GM18517 (cell line): Measurements from ENCODE around the gene BCOR.

Experiments used
- ATAC-seq: cut with Tn5 transposase; IDR thresholded peaks from one replicate; pipeline ENCODE4 v1.9.1; 2021; ENCODE audit warnings: mild to moderate bottlenecking, moderate library complexity; ENCODE audit not compliant: unreplicated experiment

BCOR gene

GRCh38 chrX:40086569-40087335 is 11.0 kb downstream of the BCOR start:
- ATAC-seq: no peak

- ATAC-seq: no peak
These were observed 12.0 kb downstream of the BCOR start for GRCh38 chrX:40085714-40086113.

- no peak for ATAC-seq
These were observed 12.6 kb downstream of the BCOR start for GRCh38 chrX:40085102-40085551.

- no peak for ATAC-seq
These were observed 13.2 kb downstream of the BCOR start for GRCh38 chrX:40084471-40085101.

GRCh38 chrX:40083979-40084359 is 13.8 kb downstream of the BCOR start:
- no peak for ATAC-seq

GRCh38 chrX:40083120-40083978 is 14.4 kb downstream of the BCOR start:
- no peak for ATAC-seq

GRCh38 chrX:40082447-40083119 is 15.2 kb downstream of the BCOR start:
- no peak for ATAC-seq

GRCh38 chrX:40081679-40082068 is 16.1 kb downstream of the BCOR start:
- ATAC-seq: no peak

- ATAC-seq: no peak
These were observed 16.7 kb downstream of the BCOR start for GRCh38 chrX:40080894-40081678.

GRCh38 chrX:40079572-40079971 is 18.2 kb downstream of the BCOR start:
- ATAC-seq: no peak

GRCh38 chrX:40078489-40079227 is 19.1 kb downstream of the BCOR start:
- ATAC-seq: no peak

GRCh38 chrX:40077906-40078305 is 19.9 kb downstream of the BCOR start:
- ATAC-seq: no peak

- no peak for ATAC-seq
These were observed 20.8 kb downstream of the BCOR start for GRCh38 chrX:40076750-40077575.

- ATAC-seq: no peak
These were observed 22.8 kb downstream of the BCOR start for GRCh38 chrX:40074959-40075332.

GRCh38 chrX:40074080-40074958 is 23.4 kb downstream of the BCOR start:
- ATAC-seq: no peak

GRCh38 chrX:40073439-40074054 is 24.2 kb downstream of the BCOR start:
- no peak for ATAC-seq

- no peak for ATAC-seq
These were observed 25.5 kb downstream of the BCOR start for GRCh38 chrX:40072246-40072645.
